SK-N-SH treated with all-trans-retinoic acid at 6 μM for 48 hours (cell line): ENCODE measurements around the gene ORAI3.

Experiments
- ATAC-seq: fragments of 200-7000 bp; cut with Tn5 transposase; 3 replicates; pipeline ENCODE4 v1.9.1; 2020; ENCODE audit warnings: mild to moderate bottlenecking, moderate library complexity
- ARNTL ChIP-seq: fragments of 450-650 bp; formaldehyde crosslinking; IDR thresholded peaks from 2 replicates; pipeline ENCODE4 v1.5.0; 2020; ENCODE audit warnings: low read depth, mild to moderate bottlenecking, moderate library complexity, borderline replicate concordance
- BACH2 ChIP-seq: fragments of 250-450 bp; sonication (Bioruptor Pico); IDR thresholded peaks from 2 replicates; pipeline ENCODE4 v1.9.0; 2021; ENCODE audit warnings: mild to moderate bottlenecking, borderline replicate concordance
- CSDC2 ChIP-seq: fragments of 250-450 bp; sonication (Bioruptor Pico); IDR thresholded peaks from 2 replicates; pipeline ENCODE4 v1.5.0; 2020; ENCODE audit warnings: mild to moderate bottlenecking, moderate library complexity
- ESRRG ChIP-seq: fragments of 250-450 bp; sonication (Bioruptor Pico); IDR thresholded peaks from 2 replicates; pipeline ENCODE4 v1.6.1; 2021; ENCODE audit warnings: mild to moderate bottlenecking
- GLIS3 ChIP-seq: fragments of 250-450 bp; sonication (Bioruptor Pico); IDR thresholded peaks from 2 replicates; pipeline ENCODE4 v1.5.0; 2020; ENCODE audit warnings: mild to moderate bottlenecking, moderate library complexity
- ISL1 ChIP-seq: fragments of 250-450 bp; sonication (Bioruptor Pico); IDR thresholded peaks from 2 replicates; pipeline ENCODE4 v2.1.2; 2022; ENCODE audit warnings: mild to moderate bottlenecking, moderate library complexity
- OSR1 ChIP-seq: fragments of 250-450 bp; sonication (Bioruptor Pico); IDR thresholded peaks from 2 replicates; pipeline ENCODE4 v1.8.0; 2022; ENCODE audit warnings: moderate library complexity, mild to moderate bottlenecking, inconsistent platforms
- PPARA ChIP-seq: fragments of 250-450 bp; sonication (Bioruptor Pico); IDR thresholded peaks from 2 replicates; pipeline ENCODE4 v1.5.0; 2020; ENCODE audit warnings: mild to moderate bottlenecking, borderline replicate concordance
- RARB ChIP-seq: fragments of 250-450 bp; sonication (Bioruptor Pico); IDR thresholded peaks from 2 replicates; pipeline ENCODE4 v1.8.0; 2021; ENCODE audit warnings: mild to moderate bottlenecking, moderate library complexity
- SNAI2 ChIP-seq: fragments of 250-450 bp; sonication (Bioruptor Pico); IDR thresholded peaks from 2 replicates; pipeline ENCODE4 v1.5.0; 2020; ENCODE audit warnings: mild to moderate bottlenecking, moderate library complexity
- TCF4 ChIP-seq: fragments of 250-450 bp; sonication (Bioruptor Pico); IDR thresholded peaks from 2 replicates; pipeline ENCODE4 v1.8.0; 2021; ENCODE audit warnings: mild to moderate bottlenecking, moderate library complexity, borderline replicate concordance
- TOX ChIP-seq: fragments of 250-450 bp; sonication (Bioruptor Pico); IDR thresholded peaks from 2 replicates; pipeline ENCODE4 v1.8.0; 2021; ENCODE audit warnings: mild to moderate bottlenecking, moderate library complexity, borderline replicate concordance
- ZC3H10 ChIP-seq: fragments of 250-450 bp; sonication (Bioruptor Pico); IDR thresholded peaks from 2 replicates; pipeline ENCODE4 v1.5.1; 2021; ENCODE audit warnings: mild to moderate bottlenecking, moderate library complexity
- ZFP3 ChIP-seq: fragments of 250-450 bp; sonication (Bioruptor Pico); IDR thresholded peaks from 2 replicates; pipeline ENCODE4 v1.5.0; 2020; ENCODE audit warnings: mild to moderate bottlenecking, moderate library complexity
- ZFP30 ChIP-seq: fragments of 450-650 bp; formaldehyde crosslinking; IDR thresholded peaks from 2 replicates; pipeline ENCODE4 v1.5.0; 2022; ENCODE audit warnings: mild to moderate bottlenecking, moderate library complexity
- ZNF565 ChIP-seq: fragments of 450-650 bp; formaldehyde crosslinking; conservative IDR thresholded peaks from 2 replicates; pipeline ENCODE4 v1.5.0; 2020; ENCODE audit warnings: low read depth, mild to moderate bottlenecking, moderate library complexity
- ZNF70 ChIP-seq: fragments of 450-650 bp; formaldehyde crosslinking; IDR thresholded peaks from 2 replicates; pipeline ENCODE4 v1.5.0; 2020; ENCODE audit warnings: mild to moderate bottlenecking, moderate library complexity
- ZNF8 ChIP-seq: fragments of 450-650 bp; formaldehyde crosslinking; IDR thresholded peaks from 2 replicates; pipeline ENCODE4 v1.5.0; 2020; ENCODE audit warnings: mild to moderate bottlenecking, moderate library complexity
- TF ChIP-seq, protein P1 (sequence below): fragments of 250-450 bp; sonication (Bioruptor Pico); IDR thresholded peaks from 2 replicates; pipeline ENCODE4 v1.5.1; 2020; ENCODE audit warnings: low read depth, mild to moderate bottlenecking, moderate library complexity
- TF ChIP-seq, protein P2 (sequence below): fragments of 250-450 bp; sonication (Bioruptor Pico); IDR thresholded peaks from 2 replicates; pipeline ENCODE4 v1.8.0; 2020; ENCODE audit warnings: mild to moderate bottlenecking, moderate library complexity, borderline replicate concordance
- TF ChIP-seq, protein P3 (sequence below): fragments of 250-450 bp; sonication (Bioruptor Pico); IDR thresholded peaks from 2 replicates; pipeline ENCODE4 v1.5.1; 2021; ENCODE audit warnings: mild to moderate bottlenecking, moderate library complexity
- TF ChIP-seq, protein P4 (sequence below): fragments of 250-450 bp; sonication (Bioruptor Pico); IDR thresholded peaks from 2 replicates; pipeline ENCODE4 v1.8.0; 2021; ENCODE audit warnings: low read depth, mild to moderate bottlenecking, moderate library complexity, borderline replicate concordance

The ORAI3 gene

DNA sequence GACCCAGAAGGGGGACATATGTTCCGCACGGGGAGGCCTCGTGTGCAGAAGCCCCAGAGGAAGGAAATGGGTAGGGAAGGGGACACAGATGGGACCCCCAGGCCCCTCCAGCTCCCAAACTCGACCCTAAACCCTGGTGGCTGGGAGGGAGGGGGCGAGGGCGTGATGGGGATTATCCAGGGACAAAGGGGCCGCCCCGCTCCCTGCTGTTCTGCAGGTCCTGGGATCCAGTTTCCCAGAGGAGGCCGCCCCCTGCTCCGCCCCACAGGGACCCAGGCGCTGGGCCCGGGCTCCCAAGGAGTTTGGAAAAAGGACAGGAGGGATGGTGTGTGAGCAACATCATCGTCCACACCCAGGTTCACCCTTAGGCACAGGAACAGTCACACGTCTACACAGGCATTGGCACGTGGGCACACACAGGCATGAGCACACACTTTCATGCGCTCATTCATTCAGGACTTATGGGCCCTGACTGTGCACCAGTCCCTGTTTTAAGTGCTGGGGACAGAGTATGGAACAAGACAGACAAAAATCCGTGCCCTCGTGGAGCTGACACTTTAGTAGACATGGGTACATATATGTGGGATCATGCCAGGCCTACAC lies 38.3 kb upstream of the ORAI3 start:
- no peak for TF ChIP-seq TOX (CRISPR knock-in tag)
- TF ChIP-seq PPARA (CRISPR knock-in tag) = no peak
- no peak for TF ChIP-seq SNAI2 (CRISPR knock-in tag)
- no peak for TF ChIP-seq ZNF8 (CRISPR knock-in tag)
- TF ChIP-seq CSDC2 (CRISPR knock-in tag) = no peak
- no peak for TF ChIP-seq ZFP30
- TF ChIP-seq BACH2 (CRISPR knock-in tag) = no peak
- ATAC-seq = no peak

DNA sequence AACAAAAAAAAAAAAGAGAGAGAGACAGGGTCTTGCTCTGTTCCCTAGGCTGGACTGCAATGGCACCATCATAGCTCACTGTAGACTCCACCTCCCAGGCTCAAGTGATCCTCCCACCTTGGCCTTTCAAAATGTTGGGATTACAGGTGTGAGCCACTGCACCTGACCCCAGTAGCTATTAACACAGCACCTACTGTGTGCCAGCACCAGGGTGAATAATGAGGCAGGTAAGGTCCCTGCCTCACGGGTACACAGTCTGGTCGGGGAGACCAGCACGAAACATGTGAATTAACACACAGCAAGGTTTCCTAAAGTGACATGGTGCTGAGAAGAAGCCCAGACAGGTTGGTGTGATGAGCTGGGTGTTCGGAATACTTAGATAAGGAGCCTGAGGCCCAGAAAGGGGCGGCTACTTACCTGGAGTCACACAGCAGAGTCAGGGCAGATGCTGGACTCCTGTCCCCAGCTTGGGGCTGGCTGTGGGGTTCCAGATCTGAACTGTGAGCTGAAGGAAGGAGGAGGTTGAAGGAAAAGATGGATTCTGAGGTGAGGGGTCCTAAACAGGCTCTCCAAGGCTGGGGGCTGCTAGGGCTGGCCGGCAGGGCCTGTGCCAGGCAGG lies 36.0 kb upstream of the ORAI3 start:
- TF ChIP-seq, protein P1, sequence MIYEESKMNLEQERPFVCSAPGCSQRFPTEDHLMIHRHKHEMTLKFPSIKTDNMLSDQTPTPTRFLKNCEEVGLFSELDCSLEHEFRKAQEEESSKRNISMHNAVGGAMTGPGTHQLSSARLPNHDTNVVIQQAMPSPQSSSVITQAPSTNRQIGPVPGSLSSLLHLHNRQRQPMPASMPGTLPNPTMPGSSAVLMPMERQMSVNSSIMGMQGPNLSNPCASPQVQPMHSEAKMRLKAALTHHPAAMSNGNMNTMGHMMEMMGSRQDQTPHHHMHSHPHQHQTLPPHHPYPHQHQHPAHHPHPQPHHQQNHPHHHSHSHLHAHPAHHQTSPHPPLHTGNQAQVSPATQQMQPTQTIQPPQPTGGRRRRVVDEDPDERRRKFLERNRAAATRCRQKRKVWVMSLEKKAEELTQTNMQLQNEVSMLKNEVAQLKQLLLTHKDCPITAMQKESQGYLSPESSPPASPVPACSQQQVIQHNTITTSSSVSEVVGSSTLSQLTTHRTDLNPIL (CRISPR knock-in tag) = no peak
- ATAC-seq = no peak

DNA sequence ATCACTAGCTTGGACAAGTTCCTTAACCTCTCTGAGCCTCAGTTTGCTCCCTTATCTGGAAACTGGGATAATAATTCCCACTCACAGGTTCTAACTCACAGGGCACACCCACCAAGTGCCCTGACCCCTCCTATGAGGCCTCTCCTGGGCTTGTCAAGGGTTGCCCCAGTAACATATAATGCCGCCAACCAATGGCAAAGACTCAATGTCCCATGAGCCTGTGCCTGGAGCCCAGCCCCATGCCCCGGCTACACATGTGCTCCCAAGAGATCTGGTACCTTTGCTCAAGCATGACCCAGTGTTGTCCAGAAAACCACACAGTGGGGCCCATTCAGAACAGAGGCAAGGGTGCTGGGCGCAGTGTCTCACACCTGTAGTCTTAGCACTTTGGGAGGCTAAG lies 34.0 kb upstream of the ORAI3 start:
- TF ChIP-seq RARB (no peak), CSDC2 (CRISPR knock-in tag) (no peak), ARNTL (CRISPR knock-in tag) (no peak), PPARA (CRISPR knock-in tag) (no peak), ZFP30 (no peak), ZNF70 (CRISPR knock-in tag) (no peak), ZFP3 (CRISPR knock-in tag) (no peak), SNAI2 (CRISPR knock-in tag) (no peak), ZNF565 (CRISPR knock-in tag) (no peak)
- TF ChIP-seq, protein P2, sequence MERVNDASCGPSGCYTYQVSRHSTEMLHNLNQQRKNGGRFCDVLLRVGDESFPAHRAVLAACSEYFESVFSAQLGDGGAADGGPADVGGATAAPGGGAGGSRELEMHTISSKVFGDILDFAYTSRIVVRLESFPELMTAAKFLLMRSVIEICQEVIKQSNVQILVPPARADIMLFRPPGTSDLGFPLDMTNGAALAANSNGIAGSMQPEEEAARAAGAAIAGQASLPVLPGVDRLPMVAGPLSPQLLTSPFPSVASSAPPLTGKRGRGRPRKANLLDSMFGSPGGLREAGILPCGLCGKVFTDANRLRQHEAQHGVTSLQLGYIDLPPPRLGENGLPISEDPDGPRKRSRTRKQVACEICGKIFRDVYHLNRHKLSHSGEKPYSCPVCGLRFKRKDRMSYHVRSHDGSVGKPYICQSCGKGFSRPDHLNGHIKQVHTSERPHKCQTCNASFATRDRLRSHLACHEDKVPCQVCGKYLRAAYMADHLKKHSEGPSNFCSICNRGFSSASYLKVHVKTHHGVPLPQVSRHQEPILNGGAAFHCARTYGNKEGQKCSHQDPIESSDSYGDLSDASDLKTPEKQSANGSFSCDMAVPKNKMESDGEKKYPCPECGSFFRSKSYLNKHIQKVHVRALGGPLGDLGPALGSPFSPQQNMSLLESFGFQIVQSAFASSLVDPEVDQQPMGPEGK (CRISPR knock-in tag) = no peak
- TF ChIP-seq, protein P3, sequence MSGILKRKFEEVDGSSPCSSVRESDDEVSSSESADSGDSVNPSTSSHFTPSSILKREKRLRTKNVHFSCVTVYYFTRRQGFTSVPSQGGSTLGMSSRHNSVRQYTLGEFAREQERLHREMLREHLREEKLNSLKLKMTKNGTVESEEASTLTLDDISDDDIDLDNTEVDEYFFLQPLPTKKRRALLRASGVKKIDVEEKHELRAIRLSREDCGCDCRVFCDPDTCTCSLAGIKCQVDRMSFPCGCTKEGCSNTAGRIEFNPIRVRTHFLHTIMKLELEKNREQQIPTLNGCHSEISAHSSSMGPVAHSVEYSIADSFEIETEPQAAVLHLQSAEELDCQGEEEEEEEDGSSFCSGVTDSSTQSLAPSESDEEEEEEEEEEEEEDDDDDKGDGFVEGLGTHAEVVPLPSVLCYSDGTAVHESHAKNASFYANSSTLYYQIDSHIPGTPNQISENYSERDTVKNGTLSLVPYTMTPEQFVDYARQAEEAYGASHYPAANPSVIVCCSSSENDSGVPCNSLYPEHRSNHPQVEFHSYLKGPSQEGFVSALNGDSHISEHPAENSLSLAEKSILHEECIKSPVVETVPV (CRISPR knock-in tag) = no peak
- TF ChIP-seq, protein P4, sequence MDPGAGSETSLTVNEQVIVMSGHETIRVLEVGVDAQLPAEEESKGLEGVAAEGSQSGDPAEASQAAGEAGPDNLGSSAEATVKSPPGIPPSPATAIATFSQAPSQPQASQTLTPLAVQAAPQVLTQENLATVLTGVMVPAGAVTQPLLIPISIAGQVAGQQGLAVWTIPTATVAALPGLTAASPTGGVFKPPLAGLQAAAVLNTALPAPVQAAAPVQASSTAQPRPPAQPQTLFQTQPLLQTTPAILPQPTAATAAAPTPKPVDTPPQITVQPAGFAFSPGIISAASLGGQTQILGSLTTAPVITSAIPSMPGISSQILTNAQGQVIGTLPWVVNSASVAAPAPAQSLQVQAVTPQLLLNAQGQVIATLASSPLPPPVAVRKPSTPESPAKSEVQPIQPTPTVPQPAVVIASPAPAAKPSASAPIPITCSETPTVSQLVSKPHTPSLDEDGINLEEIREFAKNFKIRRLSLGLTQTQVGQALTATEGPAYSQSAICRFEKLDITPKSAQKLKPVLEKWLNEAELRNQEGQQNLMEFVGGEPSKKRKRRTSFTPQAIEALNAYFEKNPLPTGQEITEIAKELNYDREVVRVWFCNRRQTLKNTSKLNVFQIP (CRISPR knock-in tag) = no peak
- ATAC-seq = no peak

DNA sequence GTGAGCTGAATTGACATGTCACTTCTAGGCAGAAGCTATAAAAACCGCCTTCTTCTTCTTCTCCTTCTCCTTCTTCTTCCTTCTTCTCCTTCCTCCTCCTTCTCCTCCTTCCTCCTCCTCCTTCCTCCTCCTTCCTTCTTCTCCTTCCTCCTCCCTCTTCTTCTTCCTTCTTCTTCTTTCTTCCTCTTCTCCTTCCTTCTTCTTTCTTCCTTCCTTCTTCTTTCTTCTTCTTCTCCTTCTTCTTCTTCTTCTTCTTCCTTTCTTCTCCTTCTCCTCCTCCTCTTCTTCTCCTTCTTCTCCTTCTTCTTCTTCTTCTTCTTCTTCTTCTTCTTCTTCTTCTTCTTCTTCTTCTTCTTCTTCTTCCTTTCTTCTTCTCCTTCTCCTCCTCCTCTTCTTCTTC lies 30.3 kb upstream of the ORAI3 start:
- no peak for TF ChIP-seq OSR1 (CRISPR knock-in tag)
- no peak for TF ChIP-seq ISL1 (CRISPR knock-in tag)
- no peak for TF ChIP-seq ESRRG (CRISPR knock-in tag)
- TF ChIP-seq ZNF8 (CRISPR knock-in tag) = no peak
- no peak for TF ChIP-seq BACH2 (CRISPR knock-in tag)
- ATAC-seq = no peak

DNA sequence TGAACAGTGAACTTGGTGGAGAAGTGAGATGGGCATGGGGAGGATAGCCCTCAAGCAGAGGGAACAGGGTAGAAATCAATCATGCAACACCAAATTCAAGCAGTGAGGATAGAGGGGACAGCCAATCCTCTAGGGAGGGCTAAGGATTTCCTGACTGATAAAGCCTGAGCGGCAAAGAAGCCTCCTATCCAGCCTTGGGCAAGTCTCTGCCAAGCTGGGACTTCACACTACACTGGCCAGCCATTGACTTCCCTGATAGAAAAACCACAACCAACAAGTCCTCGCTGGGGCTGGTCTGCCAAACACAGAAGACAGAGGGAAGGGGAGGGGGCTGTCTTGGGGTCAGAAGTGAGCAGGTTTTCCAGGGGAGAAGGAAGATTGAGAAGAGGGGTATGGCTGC lies 28.0 kb upstream of the ORAI3 start:
- TF ChIP-seq, protein P2 (CRISPR knock-in tag) = no peak
- TF ChIP-seq OSR1 (CRISPR knock-in tag) (no peak), ZNF565 (CRISPR knock-in tag) (no peak), ZC3H10 (CRISPR knock-in tag) (no peak), ISL1 (CRISPR knock-in tag) (no peak), ZFP30 (no peak), ZFP3 (CRISPR knock-in tag) (no peak), TCF4 (CRISPR knock-in tag) (no peak), TOX (CRISPR knock-in tag) (no peak), GLIS3 (CRISPR knock-in tag) (no peak), ESRRG (CRISPR knock-in tag) (no peak)
- TF ChIP-seq, protein P4 (CRISPR knock-in tag) = no peak
- TF ChIP-seq, protein P3 (CRISPR knock-in tag) = no peak

More for the DNA sequence above, 28.0 kb upstream of the ORAI3 start:
- ATAC-seq = no peak
